HEK293 (cell line): ENCODE measurements around the gene HAUS5.

Source experiments
- CTCF ChIP-seq: fragments of 450-650 bp; formaldehyde crosslinking; IDR thresholded peaks from 2 replicates; pipeline ENCODE4 v1.5.1; 2016; ENCODE audit warnings: missing biosample characterization, missing genetic modification characterization
- GLI2 ChIP-seq: fragments of 450-650 bp; formaldehyde crosslinking; IDR thresholded peaks from 2 replicates; pipeline ENCODE4; 2017; ENCODE audit warnings: missing biosample characterization, missing genetic modification characterization, low read depth, borderline replicate concordance
- HIC1 ChIP-seq: fragments of 450-650 bp; formaldehyde crosslinking; IDR thresholded peaks from 2 replicates; pipeline ENCODE4 v1.5.1; 2016; ENCODE audit warnings: missing biosample characterization, missing genetic modification characterization
- INSM2 ChIP-seq: fragments of 450-650 bp; formaldehyde crosslinking; IDR thresholded peaks from 2 replicates; pipeline ENCODE4 v1.5.1; 2016; ENCODE audit warnings: missing biosample characterization, missing genetic modification characterization
- KLF9 ChIP-seq: fragments of 450-650 bp; formaldehyde crosslinking; IDR thresholded peaks from 2 replicates; pipeline ENCODE4 v1.5.1; 2016; ENCODE audit warnings: missing biosample characterization, missing genetic modification characterization, low read depth
- PRDM10 ChIP-seq: fragments of 450-650 bp; formaldehyde crosslinking; IDR thresholded peaks from 2 replicates; pipeline ENCODE4 v1.5.1; 2016; ENCODE audit warnings: missing biosample characterization, missing genetic modification characterization
- TRIM28 ChIP-seq: IDR thresholded peaks from 2 replicates; pipeline ENCODE4 v1.6.1; 2011; ENCODE audit warnings: low read length, control low read depth, borderline replicate concordance
- YY1 ChIP-seq: fragments of 450-650 bp; formaldehyde crosslinking; IDR thresholded peaks from 2 replicates; pipeline ENCODE4 v1.5.1; 2018; ENCODE audit warnings: missing biosample characterization, missing genetic modification characterization
- ZBTB20 ChIP-seq: fragments of 450-650 bp; formaldehyde crosslinking; IDR thresholded peaks from 2 replicates; pipeline ENCODE4 v1.5.1; 2016; ENCODE audit warnings: missing biosample characterization, missing genetic modification characterization
- ZBTB21 ChIP-seq: fragments of 450-650 bp; formaldehyde crosslinking; IDR thresholded peaks from 2 replicates; pipeline ENCODE4 v1.5.1; 2017; ENCODE audit warnings: missing biosample characterization, missing genetic modification characterization
- ZBTB44 ChIP-seq: fragments of 450-650 bp; IDR thresholded peaks from 2 replicates; pipeline ENCODE4 v1.5.1; 2018; ENCODE audit warnings: missing biosample characterization, mild to moderate bottlenecking, missing genetic modification characterization
- ZBTB49 ChIP-seq: fragments of 450-650 bp; formaldehyde crosslinking; IDR thresholded peaks from 2 replicates; pipeline ENCODE4 v1.5.1; 2016; ENCODE audit warnings: missing biosample characterization, missing genetic modification characterization, low read depth
- ZNF211 ChIP-seq: fragments of 450-650 bp; formaldehyde crosslinking; IDR thresholded peaks from 2 replicates; pipeline ENCODE4 v1.5.1; 2016; ENCODE audit warnings: low read depth, missing biosample characterization, missing genetic modification characterization
- ZNF266 ChIP-seq: fragments of 450-650 bp; formaldehyde crosslinking; IDR thresholded peaks from 2 replicates; pipeline ENCODE4 v1.5.1; 2016; ENCODE audit warnings: missing biosample characterization, missing genetic modification characterization, low read depth
- ZNF37A ChIP-seq: fragments of 450-650 bp; IDR thresholded peaks from 2 replicates; pipeline ENCODE4 v1.5.1; 2018; ENCODE audit warnings: missing biosample characterization, missing genetic modification characterization
- ZNF426 ChIP-seq: fragments of 450-650 bp; formaldehyde crosslinking; IDR thresholded peaks from 2 replicates; pipeline ENCODE4 v1.5.1; 2017; ENCODE audit warnings: missing biosample characterization, missing genetic modification characterization, mild to moderate bottlenecking, inconsistent platforms, moderate library complexity
- ZNF585B ChIP-seq: fragments of 450-650 bp; formaldehyde crosslinking; IDR thresholded peaks from 2 replicates; pipeline ENCODE4 v1.5.1; 2016; ENCODE audit warnings: missing biosample characterization, missing genetic modification characterization
- ZNF624 ChIP-seq: fragments of 450-650 bp; formaldehyde crosslinking; IDR thresholded peaks from 2 replicates; pipeline ENCODE4 v1.5.1; 2017; ENCODE audit warnings: missing biosample characterization, missing genetic modification characterization
- ZNF791 ChIP-seq: fragments of 450-650 bp; formaldehyde crosslinking; IDR thresholded peaks from 2 replicates; pipeline ENCODE4 v1.5.1; 2016; ENCODE audit warnings: missing biosample characterization, missing genetic modification characterization
- ZSCAN5A ChIP-seq: fragments of 450-650 bp; formaldehyde crosslinking; IDR thresholded peaks from 2 replicates; pipeline ENCODE4 v1.5.1; 2016; ENCODE audit warnings: missing biosample characterization, missing genetic modification characterization

The HAUS5 gene

GRCh38 chr19:35643255-35644205 is 31.0 kb downstream of the HAUS5 start (continued):
- TF ChIP-seq ZNF791: no peak
- no peak for TF ChIP-seq ZNF624 (tag by site-specific recombination)
- no peak for TF ChIP-seq ZNF266
- peak; percentile 63 for TF ChIP-seq ZBTB44
- peak; percentile 47; the same call in 1 of the 2 replicates for TF ChIP-seq YY1 (tag by site-specific recombination)
- no peak for TF ChIP-seq ZNF426
- TF ChIP-seq INSM2 (tag by site-specific recombination): peak; percentile 89
- peak; percentile 86 for TF ChIP-seq CTCF
- no peak for TF ChIP-seq ZNF585B (tag by site-specific recombination)
- no peak for TF ChIP-seq ZNF37A (tag by site-specific recombination)
- TF ChIP-seq ZSCAN5A (tag by site-specific recombination): peak; percentile 99
- no peak; the same call in 1 of the 2 replicates for TF ChIP-seq GLI2 (tag by site-specific recombination)
- TF ChIP-seq ZBTB49 (tag by site-specific recombination): no peak
- peak; percentile 93 for TF ChIP-seq ZBTB20
- TF ChIP-seq PRDM10 (tag by site-specific recombination): peak; percentile 100
- TF ChIP-seq HIC1 (tag by site-specific recombination): peak; percentile 99
- TF ChIP-seq ZBTB21 (tag by site-specific recombination): peak; percentile 83
- TF ChIP-seq ZNF211 (tag by site-specific recombination): no peak
- peak; percentile 99 for TF ChIP-seq KLF9 (tag by site-specific recombination)
- TF ChIP-seq TRIM28: no peak
